IPS-NIHi11 (cell line): ENCODE data around the gene MLIP.
"Not testable (repeated sequence)": the region's sequence is repeated elsewhere in the genome, so short reads cannot be mapped to it uniquely, and the experiment has no call there.

Experiments
- DNase-seq: peaks from one replicate; pipeline ENCODE4 v3.0.0; 2012; ENCODE audit warnings: mixed read lengths, low spot score

Gene MLIP

GRCh38 chr6:54111341-54112045, at the start of gene MLIP:
Gene MLIP (plus strand): TSS chr6:54111443. CDS start chr6:54111480, 37 bp downstream.
- DNase-seq, result no peak

- DNase-seq, result no peak
These were observed 48.1 kb upstream of the MLIP start for GRCh38 chr6:54063228-54063539.

- no peak for DNase-seq
These were observed 42.5 kb upstream of the MLIP start for GRCh38 chr6:54068694-54069093.

- no peak for DNase-seq
These were observed 41.2 kb upstream of the MLIP start for GRCh38 chr6:54070025-54070424.

GRCh38 chr6:54071821-54072340, 39.4 kb upstream of the MLIP start:
- DNase-seq, result no peak

GRCh38 chr6:54072635-54073313, 38.5 kb upstream of the MLIP start:
- no peak for DNase-seq

GRCh38 chr6:54073487-54073886, 37.8 kb upstream of the MLIP start:
- no peak for DNase-seq

- DNase-seq, result no peak
These were observed 37.1 kb upstream of the MLIP start for GRCh38 chr6:54074109-54074508.

GRCh38 chr6:54074578-54075195, 36.6 kb upstream of the MLIP start:
- no peak for DNase-seq

- no peak for DNase-seq
These were observed 35.0 kb upstream of the MLIP start for GRCh38 chr6:54076159-54076789.

- DNase-seq, result not testable (repeated sequence)
These were observed 29.7 kb upstream of the MLIP start for GRCh38 chr6:54081499-54081898.

- DNase-seq, result no peak
These were observed 28.0 kb upstream of the MLIP start for GRCh38 chr6:54083287-54083686.

- DNase-seq, result no peak
These were observed 27.0 kb upstream of the MLIP start for GRCh38 chr6:54084231-54084630.

GRCh38 chr6:54085047-54085446, 26.2 kb upstream of the MLIP start:
- no peak for DNase-seq

GRCh38 chr6:54085541-54085940, 25.7 kb upstream of the MLIP start:
- no peak for DNase-seq

GRCh38 chr6:54086439-54086838, 24.8 kb upstream of the MLIP start:
- DNase-seq, result no peak

GRCh38 chr6:54087721-54088120, 23.5 kb upstream of the MLIP start:
- no peak for DNase-seq

GRCh38 chr6:54093326-54093948, 17.8 kb upstream of the MLIP start:
- DNase-seq, result no peak

GRCh38 chr6:54094293-54094692, 16.9 kb upstream of the MLIP start:
- DNase-seq, result no peak

- DNase-seq, result no peak
These were observed 16.5 kb upstream of the MLIP start for GRCh38 chr6:54094786-54095185.

GRCh38 chr6:54095723-54096122, 15.5 kb upstream of the MLIP start:
- no peak for DNase-seq

GRCh38 chr6:54096811-54097210, 14.4 kb upstream of the MLIP start:
- no peak for DNase-seq
